ENCODE results near the gene SERPINA1. TPM values are rescaled to one million over a fixed set of nuclear protein-coding genes. Genes with fewer than 3 reads are reported as not detected.

The SERPINA1 gene
- total and polyA plus RNA-seq, 2 experiments from 2014 or later = 3,480 to 5,074 TPM

DNA sequence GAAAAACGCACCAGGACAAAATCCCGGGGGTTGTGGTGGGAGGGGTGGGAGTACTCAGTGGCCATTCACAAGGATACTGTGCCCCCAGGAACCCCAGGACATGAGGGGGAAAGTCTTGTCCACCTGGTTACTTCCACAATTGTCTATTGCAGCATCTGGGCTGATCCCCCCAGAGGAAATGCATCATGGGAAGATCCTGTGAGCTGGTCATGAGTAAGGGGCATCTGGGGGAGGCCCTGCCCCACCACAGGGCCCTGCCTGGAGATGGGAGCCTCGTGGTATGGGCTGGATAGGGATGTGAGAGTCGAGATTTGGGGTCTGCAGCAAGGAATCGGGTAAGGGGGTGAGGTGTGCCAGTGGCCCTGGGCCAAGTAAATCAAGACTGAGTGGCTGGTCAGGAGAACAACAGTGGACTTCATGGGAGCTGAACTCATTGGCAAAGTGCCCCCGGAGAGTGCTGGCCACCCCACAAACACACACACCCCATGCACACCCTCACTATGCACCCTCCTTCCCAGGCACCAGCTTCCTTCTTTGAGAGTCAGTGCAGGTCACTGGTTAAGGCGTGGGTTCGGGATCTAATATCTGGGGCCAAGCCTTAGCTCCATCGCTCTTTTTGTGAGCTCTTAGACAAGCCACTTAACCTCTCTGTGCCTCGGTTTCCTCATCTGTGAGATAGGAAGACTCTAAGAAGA, 3.0 kb upstream of the SERPINA1 start:
- Histone ChIP-seq H3K27me3 (no peaks in the 10 kb centered on the region), H2AFZ (no peak overlapping the region), H3K27ac (no peak overlapping the region), H3K9me2 (replicated peaks; ENCODE audit: insufficient read depth) (no peaks in the 10 kb centered on the region), H3K4me2 (no peak overlapping the region), H3K4me3 (no peak overlapping the region), H3K4me1 (ENCODE audit: insufficient read depth) (peaks cover 37% of the 10 kb centered on the region), H3K36me3 (replicated peaks; ENCODE audit: insufficient read depth, low read depth) (no peaks in the 10 kb centered on the region), H4K20me1 (ENCODE audit: insufficient read depth, poor library complexity, severe bottlenecking) (no peaks in the 10 kb centered on the region), H3K79me2 (peaks cover 15% of the 10 kb centered on the region), H3K9me3 (ENCODE audit: low read depth) (no peaks in the 10 kb centered on the region)
- TF ChIP-seq EZH2phosphoT487 (IDR thresholded peaks at IDR 0.05; ENCODE audit: low read depth, severe bottlenecking, unreplicated experiment) = no peak
- TF ChIP-seq EZH2 (IDR thresholded peaks at IDR 0.05; ENCODE audit: borderline replicate concordance) = no peak
- TF ChIP-seq, protein P1, sequence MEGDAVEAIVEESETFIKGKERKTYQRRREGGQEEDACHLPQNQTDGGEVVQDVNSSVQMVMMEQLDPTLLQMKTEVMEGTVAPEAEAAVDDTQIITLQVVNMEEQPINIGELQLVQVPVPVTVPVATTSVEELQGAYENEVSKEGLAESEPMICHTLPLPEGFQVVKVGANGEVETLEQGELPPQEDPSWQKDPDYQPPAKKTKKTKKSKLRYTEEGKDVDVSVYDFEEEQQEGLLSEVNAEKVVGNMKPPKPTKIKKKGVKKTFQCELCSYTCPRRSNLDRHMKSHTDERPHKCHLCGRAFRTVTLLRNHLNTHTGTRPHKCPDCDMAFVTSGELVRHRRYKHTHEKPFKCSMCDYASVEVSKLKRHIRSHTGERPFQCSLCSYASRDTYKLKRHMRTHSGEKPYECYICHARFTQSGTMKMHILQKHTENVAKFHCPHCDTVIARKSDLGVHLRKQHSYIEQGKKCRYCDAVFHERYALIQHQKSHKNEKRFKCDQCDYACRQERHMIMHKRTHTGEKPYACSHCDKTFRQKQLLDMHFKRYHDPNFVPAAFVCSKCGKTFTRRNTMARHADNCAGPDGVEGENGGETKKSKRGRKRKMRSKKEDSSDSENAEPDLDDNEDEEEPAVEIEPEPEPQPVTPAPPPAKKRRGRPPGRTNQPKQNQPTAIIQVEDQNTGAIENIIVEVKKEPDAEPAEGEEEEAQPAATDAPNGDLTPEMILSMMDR (IDR thresholded peaks at IDR 0.05; ENCODE audit: poor library complexity) = no peak
- WGBS (ENCODE audit: low lambda C conversion rate, missing lambda C conversion rate) = 81% methylated on average over 10 of the region's 10 CpGs
- DNase-seq (ENCODE audit: low spot score) = no peak

GRCh38 chr14:94390372-94391086, 2.1 kb upstream of the SERPINA1 start:
- no peak overlapping the region for H2AFZ ChIP-seq
- peaks cover 29% of the 10 kb centered on the region for H3K4me1 ChIP-seq (ENCODE audit: insufficient read depth)
- 67% methylated on average over 12 of the region's 12 CpGs for WGBS (ENCODE audit: low lambda C conversion rate, missing lambda C conversion rate)
- H3K4me2 ChIP-seq = no peak overlapping the region
- H3K9me2 ChIP-seq (replicated peaks; ENCODE audit: insufficient read depth) = no peaks in the 10 kb centered on the region
- H3K9me3 ChIP-seq (ENCODE audit: low read depth) = no peaks in the 10 kb centered on the region
- TF ChIP-seq, protein P1 (IDR thresholded peaks at IDR 0.05; ENCODE audit: poor library complexity) = no peak
- TF ChIP-seq EZH2phosphoT487 (IDR thresholded peaks at IDR 0.05; ENCODE audit: low read depth, severe bottlenecking, unreplicated experiment) (no peak), EZH2 (IDR thresholded peaks at IDR 0.05; ENCODE audit: borderline replicate concordance) (no peak)
- no peak for DNase-seq (ENCODE audit: low spot score)
- peaks cover 20% of the 10 kb centered on the region for H3K79me2 ChIP-seq
- no peaks in the 10 kb centered on the region for H4K20me1 ChIP-seq (ENCODE audit: insufficient read depth, poor library complexity, severe bottlenecking)
- no peaks in the 10 kb centered on the region for H3K36me3 ChIP-seq (replicated peaks; ENCODE audit: insufficient read depth, low read depth)
- H3K27ac ChIP-seq = peak overlapping the region; percentile 58
- no peaks in the 10 kb centered on the region for H3K27me3 ChIP-seq
- H3K4me3 ChIP-seq = no peak overlapping the region

GRCh38 chr14:94389731-94390371, 1.4 kb upstream of the SERPINA1 start:
- Histone ChIP-seq H3K27ac (peak overlapping the region; percentile 77), H3K9me3 (ENCODE audit: low read depth) (no peaks in the 10 kb centered on the region), H3K27me3 (no peaks in the 10 kb centered on the region), H3K36me3 (replicated peaks; ENCODE audit: insufficient read depth, low read depth) (no peaks in the 10 kb centered on the region), H4K20me1 (ENCODE audit: insufficient read depth, poor library complexity, severe bottlenecking) (no peaks in the 10 kb centered on the region), H3K4me3 (no peak overlapping the region), H3K4me1 (ENCODE audit: insufficient read depth) (peaks cover 23% of the 10 kb centered on the region), H2AFZ (no peak overlapping the region), H3K4me2 (no peak overlapping the region), H3K9me2 (replicated peaks; ENCODE audit: insufficient read depth) (no peaks in the 10 kb centered on the region), H3K79me2 (peaks cover 21% of the 10 kb centered on the region)
- DNase-seq (ENCODE audit: low spot score) = no peak
- 70% methylated on average over 10 of the region's 10 CpGs for whole genome bisulfite sequencing (ENCODE audit: low lambda C conversion rate, missing lambda C conversion rate)
- TF ChIP-seq, protein P1 (IDR thresholded peaks at IDR 0.05; ENCODE audit: poor library complexity) = no peak
- no peak for TF ChIP-seq EZH2phosphoT487 (IDR thresholded peaks at IDR 0.05; ENCODE audit: low read depth, severe bottlenecking, unreplicated experiment)
- TF ChIP-seq EZH2 (IDR thresholded peaks at IDR 0.05; ENCODE audit: borderline replicate concordance) = no peak
